ENCODE data around the gene TFDP1.

- TF ChIP-seq CTCF (IDR thresholded peaks at IDR 0.05 in 8 of 11, conservative IDR thresholded peaks at IDR 0.05 in 3 of 11) (no peak), POLR2AphosphoS5 (IDR thresholded peaks at IDR 0.05) (no peak)
Measured at GRCh38 chr13:113540523-113540922, 44.0 kb upstream of the TFDP1 start.

Data from spleen (tissue), 7 donors.